ENCODE data around the gene PSMC3. TPM values are rescaled to one million over a fixed set of nuclear protein-coding genes. Genes with fewer than 3 reads are reported as not detected.
A peak's percentile ranks its signal among the peaks of the same experiment; 100 is the strongest.

PSMC3 gene
- total RNA-seq, 2 donors from 2014 or later: 109 to 174 TPM

DNA sequence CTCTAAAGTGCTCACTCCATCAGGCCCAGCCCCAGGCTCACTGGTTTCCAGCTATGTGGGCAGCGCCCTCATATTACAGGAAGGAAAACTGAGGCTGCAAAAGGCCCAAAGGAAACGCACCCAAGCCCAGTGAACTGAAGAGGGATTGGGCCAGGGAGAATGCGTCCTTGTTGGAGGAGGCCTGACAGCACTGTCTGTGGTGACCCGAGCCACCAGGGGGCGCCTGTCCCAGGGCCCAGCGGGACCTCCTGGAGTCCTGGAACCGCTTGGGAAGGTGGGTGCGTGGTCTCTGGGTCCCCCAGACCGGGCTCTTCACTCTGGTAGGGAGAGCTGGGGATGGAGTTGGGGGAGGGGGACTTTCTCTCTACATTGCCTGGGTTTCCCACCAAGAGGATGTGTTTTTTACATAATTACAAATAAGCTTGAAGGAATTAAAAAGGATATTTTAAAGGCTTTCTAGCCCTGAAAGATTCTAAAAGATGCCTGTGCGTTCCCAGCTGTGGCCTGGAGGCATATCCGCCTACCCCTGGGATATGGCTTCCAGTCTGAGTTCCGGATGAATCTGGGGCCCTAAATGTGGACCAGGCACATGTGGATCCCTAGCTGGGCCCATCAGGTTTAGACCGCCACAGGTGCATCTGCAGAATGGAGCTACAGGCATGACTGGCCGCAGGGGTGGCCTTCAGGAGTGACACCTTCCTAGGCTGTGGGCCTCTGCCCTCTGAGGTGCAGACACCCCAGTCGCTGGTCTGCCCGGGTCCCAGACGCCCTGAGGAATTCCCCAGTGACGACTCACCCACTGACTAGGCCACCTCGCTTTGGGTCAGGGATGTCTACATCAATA lies 52.1 kb downstream of the PSMC3 start:
- H3K27me3 Mint-ChIP-seq: no peaks in the 10 kb centered on the region
- H3K27ac Mint-ChIP-seq: peak overlapping the region; percentile 48

DNA sequence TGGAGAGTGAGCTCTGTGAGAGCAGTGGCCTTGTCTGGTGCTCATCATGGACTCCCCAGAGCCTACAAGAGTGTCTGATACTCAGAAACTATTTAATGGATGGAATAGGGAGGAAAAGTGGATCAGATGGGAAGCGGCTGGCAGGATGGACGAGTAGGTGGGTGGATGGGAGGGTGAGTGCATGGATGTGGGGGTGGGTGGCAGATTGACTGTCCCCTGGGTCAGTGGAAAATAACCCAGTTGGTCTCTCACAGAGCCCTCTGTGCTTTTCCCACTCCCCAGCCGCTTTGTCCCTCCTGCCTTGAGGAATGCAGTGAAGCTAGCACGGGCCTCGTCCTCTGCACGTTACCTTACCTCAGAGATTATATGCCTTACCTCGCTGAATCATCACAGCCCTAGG lies 53.8 kb downstream of the PSMC3 start:
- peak overlapping the region; percentile 30 for H3K27ac Mint-ChIP-seq
- no peaks in the 10 kb centered on the region for H3K9me3 Mint-ChIP-seq
- H3K4me1 Mint-ChIP-seq: peaks cover 10% of the 10 kb centered on the region
- no peak overlapping the region for H3K4me3 Mint-ChIP-seq
- no peaks in the 10 kb centered on the region for H3K36me3 Mint-ChIP-seq (ENCODE audit: low read depth)
- no peaks in the 10 kb centered on the region for H3K27me3 Mint-ChIP-seq
- ATAC-seq (replicated peaks): no peak

More for the DNA sequence above, 52.1 kb downstream of the PSMC3 start:
- Mint-ChIP-seq H3K4me3 (peak overlapping the region; percentile 6), H3K9me3 (no peaks in the 10 kb centered on the region), H3K4me1 (peaks cover 9% of the 10 kb centered on the region), H3K36me3 (ENCODE audit: low read depth) (no peaks in the 10 kb centered on the region)
- peak; percentile 88 for ATAC-seq (replicated peaks)

DNA sequence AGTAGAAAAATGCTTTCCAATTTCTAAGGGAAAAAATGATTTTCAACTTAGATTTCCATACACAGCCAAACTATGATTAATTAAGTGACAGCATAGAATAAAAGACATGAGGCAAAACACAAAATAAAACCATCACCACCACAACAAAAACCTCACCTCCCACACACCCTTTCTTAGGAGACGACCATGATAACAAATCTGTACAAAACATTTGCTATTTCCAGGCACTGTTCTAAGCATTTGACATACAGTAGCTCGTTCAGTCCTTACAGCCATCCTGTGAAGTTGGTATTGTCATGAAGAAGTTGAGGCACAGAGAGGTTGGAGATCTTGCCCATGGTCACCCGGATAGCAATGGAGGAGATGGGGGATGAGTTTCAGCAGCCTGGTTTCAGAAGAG lies 56.6 kb downstream of the PSMC3 start:
- Mint-ChIP-seq H3K27ac (peak overlapping the region; percentile 87), H3K9me3 (no peaks in the 10 kb centered on the region), H3K36me3 (ENCODE audit: low read depth) (no peaks in the 10 kb centered on the region), H3K4me1 (peaks cover 21% of the 10 kb centered on the region), H3K27me3 (peaks cover 4% of the 10 kb centered on the region), H3K4me3 (peak overlapping the region; percentile 0)
- ATAC-seq (replicated peaks): peak; percentile 15

Other genes starting within 250 kb of the PSMC3 start
- gene ARFGAP2, start 249.6 kb downstream of the PSMC3 start, total RNA-seq: 10 to 100 TPM; 70.0 to 96.9 TPM
- gene PACSIN3, start 240.0 kb downstream of the PSMC3 start, total RNA-seq: 1 to 10 TPM; 3.2 to 3.5 TPM
- gene DDB2, start 211.5 kb downstream of the PSMC3 start, total RNA-seq: 100 to 1,000 TPM; 202 to 335 TPM
- 10 to 100 TPM; 11.1 to 14.8 TPM for gene ACP2, start 177.6 kb downstream of the PSMC3 start, total RNA-seq
- gene NR1H3, start 168.4 kb downstream of the PSMC3 start, total RNA-seq: 10 to 100 TPM in 1 of 2 donors, 1 to 10 TPM in 1; 7.5 to 12.4 TPM
- 100 to 1,000 TPM in 1 of 2 donors, 10 to 100 TPM in 1; 60.1 to 112 TPM for gene MADD, start 156.3 kb downstream of the PSMC3 start, total RNA-seq
- gene MYBPC3, start 73.7 kb downstream of the PSMC3 start, total RNA-seq: not detected
- under 1 TPM in 1 of 2 donors, not detected in 1; 0.21 TPM for gene SPI1, start 47.9 kb downstream of the PSMC3 start, total RNA-seq
- 10 to 100 TPM; 16.1 to 17.5 TPM for gene SLC39A13, start 17.8 kb downstream of the PSMC3 start, total RNA-seq
- 1 to 10 TPM; 1.1 to 1.7 TPM for gene RAPSN, start 22.7 kb upstream of the PSMC3 start, total RNA-seq
- 100 to 1,000 TPM; 118 to 143 TPM for gene CELF1, start 126.7 kb upstream of the PSMC3 start, total RNA-seq
- 10 to 100 TPM; 17.8 to 39.1 TPM for gene PTPMT1, start 139.2 kb upstream of the PSMC3 start, total RNA-seq
- 10 to 100 TPM; 26.9 to 27.3 TPM for gene KBTBD4, start 152.5 kb upstream of the PSMC3 start, total RNA-seq
- gene NDUFS3, start 152.6 kb upstream of the PSMC3 start, total RNA-seq: 100 to 1,000 TPM in 1 of 2 donors, 10 to 100 TPM in 1; 90.3 to 167 TPM
- gene FAM180B, start 160.2 kb upstream of the PSMC3 start, total RNA-seq: not detected
- gene C1QTNF4, start 168.0 kb upstream of the PSMC3 start, total RNA-seq: 1 to 10 TPM in 1 of 2 donors, under 1 TPM in 1; 0.28 to 1.4 TPM
- 100 to 1,000 TPM in 1 of 2 donors, 10 to 100 TPM in 1; 91.2 to 173 TPM for gene MTCH2, start 216.1 kb upstream of the PSMC3 start, total RNA-seq

All from activated T-helper 17 cell treated with anti-CD3 and anti-CD28 coated beads, Interleukin-2, amount 50 U/mL, for 72 hours (primary cell).